ENCODE results near the gene LYPD4.

DNA sequence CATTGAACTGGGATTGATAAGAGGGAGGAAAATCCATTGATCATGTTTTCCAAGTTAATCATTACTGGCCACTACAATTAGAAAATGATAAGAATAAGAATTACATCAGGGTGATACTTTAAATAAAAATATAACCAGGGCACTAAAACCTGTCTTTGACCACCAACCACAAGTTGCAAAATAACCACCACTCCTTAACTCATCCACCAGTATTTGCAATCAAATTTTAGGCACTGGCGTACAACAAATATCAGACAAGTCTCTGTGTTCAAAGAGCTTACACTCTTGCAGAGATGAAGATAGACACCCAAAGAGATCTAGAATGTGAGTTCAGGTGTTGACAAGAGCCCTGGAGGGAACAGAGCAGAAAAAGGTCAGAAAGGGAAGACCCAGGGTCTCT is 47.6 kb downstream of the LYPD4 start:
- TF ChIP-seq NR1H2 (CRISPR knock-in tag; IDR thresholded peaks at IDR 0.05) = no peak
- TF ChIP-seq RELA (CRISPR knock-in tag; IDR thresholded peaks at IDR 0.05; ENCODE audit: borderline replicate concordance) = no peak
- no peak for TF ChIP-seq CREB1 (CRISPR knock-in tag; IDR thresholded peaks at IDR 0.05)
- TF ChIP-seq, protein P1, sequence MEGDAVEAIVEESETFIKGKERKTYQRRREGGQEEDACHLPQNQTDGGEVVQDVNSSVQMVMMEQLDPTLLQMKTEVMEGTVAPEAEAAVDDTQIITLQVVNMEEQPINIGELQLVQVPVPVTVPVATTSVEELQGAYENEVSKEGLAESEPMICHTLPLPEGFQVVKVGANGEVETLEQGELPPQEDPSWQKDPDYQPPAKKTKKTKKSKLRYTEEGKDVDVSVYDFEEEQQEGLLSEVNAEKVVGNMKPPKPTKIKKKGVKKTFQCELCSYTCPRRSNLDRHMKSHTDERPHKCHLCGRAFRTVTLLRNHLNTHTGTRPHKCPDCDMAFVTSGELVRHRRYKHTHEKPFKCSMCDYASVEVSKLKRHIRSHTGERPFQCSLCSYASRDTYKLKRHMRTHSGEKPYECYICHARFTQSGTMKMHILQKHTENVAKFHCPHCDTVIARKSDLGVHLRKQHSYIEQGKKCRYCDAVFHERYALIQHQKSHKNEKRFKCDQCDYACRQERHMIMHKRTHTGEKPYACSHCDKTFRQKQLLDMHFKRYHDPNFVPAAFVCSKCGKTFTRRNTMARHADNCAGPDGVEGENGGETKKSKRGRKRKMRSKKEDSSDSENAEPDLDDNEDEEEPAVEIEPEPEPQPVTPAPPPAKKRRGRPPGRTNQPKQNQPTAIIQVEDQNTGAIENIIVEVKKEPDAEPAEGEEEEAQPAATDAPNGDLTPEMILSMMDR (IDR thresholded peaks at IDR 0.05) = no peak
- TF ChIP-seq, protein P2, sequence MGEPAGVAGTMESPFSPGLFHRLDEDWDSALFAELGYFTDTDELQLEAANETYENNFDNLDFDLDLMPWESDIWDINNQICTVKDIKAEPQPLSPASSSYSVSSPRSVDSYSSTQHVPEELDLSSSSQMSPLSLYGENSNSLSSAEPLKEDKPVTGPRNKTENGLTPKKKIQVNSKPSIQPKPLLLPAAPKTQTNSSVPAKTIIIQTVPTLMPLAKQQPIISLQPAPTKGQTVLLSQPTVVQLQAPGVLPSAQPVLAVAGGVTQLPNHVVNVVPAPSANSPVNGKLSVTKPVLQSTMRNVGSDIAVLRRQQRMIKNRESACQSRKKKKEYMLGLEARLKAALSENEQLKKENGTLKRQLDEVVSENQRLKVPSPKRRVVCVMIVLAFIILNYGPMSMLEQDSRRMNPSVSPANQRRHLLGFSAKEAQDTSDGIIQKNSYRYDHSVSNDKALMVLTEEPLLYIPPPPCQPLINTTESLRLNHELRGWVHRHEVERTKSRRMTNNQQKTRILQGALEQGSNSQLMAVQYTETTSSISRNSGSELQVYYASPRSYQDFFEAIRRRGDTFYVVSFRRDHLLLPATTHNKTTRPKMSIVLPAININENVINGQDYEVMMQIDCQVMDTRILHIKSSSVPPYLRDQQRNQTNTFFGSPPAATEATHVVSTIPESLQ (CRISPR knock-in tag; IDR thresholded peaks at IDR 0.05) = no peak
- TF ChIP-seq ATF1 (CRISPR knock-in tag; IDR thresholded peaks at IDR 0.05) = no peak
- TF ChIP-seq, protein P3, sequence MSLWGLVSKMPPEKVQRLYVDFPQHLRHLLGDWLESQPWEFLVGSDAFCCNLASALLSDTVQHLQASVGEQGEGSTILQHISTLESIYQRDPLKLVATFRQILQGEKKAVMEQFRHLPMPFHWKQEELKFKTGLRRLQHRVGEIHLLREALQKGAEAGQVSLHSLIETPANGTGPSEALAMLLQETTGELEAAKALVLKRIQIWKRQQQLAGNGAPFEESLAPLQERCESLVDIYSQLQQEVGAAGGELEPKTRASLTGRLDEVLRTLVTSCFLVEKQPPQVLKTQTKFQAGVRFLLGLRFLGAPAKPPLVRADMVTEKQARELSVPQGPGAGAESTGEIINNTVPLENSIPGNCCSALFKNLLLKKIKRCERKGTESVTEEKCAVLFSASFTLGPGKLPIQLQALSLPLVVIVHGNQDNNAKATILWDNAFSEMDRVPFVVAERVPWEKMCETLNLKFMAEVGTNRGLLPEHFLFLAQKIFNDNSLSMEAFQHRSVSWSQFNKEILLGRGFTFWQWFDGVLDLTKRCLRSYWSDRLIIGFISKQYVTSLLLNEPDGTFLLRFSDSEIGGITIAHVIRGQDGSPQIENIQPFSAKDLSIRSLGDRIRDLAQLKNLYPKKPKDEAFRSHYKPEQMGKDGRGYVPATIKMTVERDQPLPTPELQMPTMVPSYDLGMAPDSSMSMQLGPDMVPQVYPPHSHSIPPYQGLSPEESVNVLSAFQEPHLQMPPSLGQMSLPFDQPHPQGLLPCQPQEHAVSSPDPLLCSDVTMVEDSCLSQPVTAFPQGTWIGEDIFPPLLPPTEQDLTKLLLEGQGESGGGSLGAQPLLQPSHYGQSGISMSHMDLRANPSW (CRISPR knock-in tag; conservative IDR thresholded peaks at IDR 0.05; ENCODE audit: low read depth) = no peak
- TF ChIP-seq JUN (CRISPR knock-in tag; IDR thresholded peaks at IDR 0.05) = no peak
- no peak for TF ChIP-seq NR3C1 (CRISPR knock-in tag; conservative IDR thresholded peaks at IDR 0.05; ENCODE audit: low read depth)

Measured in WTC11 (cell line).